Activated naive CD8-positive, alpha-beta T cell (primary cell): ENCODE data around the gene ATP6V0D1.

Experiments used
- H3K27ac Mint-ChIP-seq: one replicate; pipeline ENCODE4 v1.8.0; 2021; ENCODE audit warnings: mixed read lengths
- H3K27me3 Mint-ChIP-seq: one replicate; pipeline ENCODE4 v1.8.0; 2021; ENCODE audit warnings: mixed read lengths
- H3K36me3 Mint-ChIP-seq: one replicate; pipeline ENCODE4 v1.8.0; 2021; ENCODE audit warnings: mixed read lengths
- H3K4me1 Mint-ChIP-seq: one replicate; pipeline ENCODE4 v1.8.0; 2021; ENCODE audit warnings: low read depth, mixed read lengths
- H3K4me3 Mint-ChIP-seq: one replicate; pipeline ENCODE4 v1.8.0; 2021; ENCODE audit warnings: mild to moderate bottlenecking, mixed read lengths
- H3K9me3 Mint-ChIP-seq: one replicate; pipeline ENCODE4 v1.8.0; 2021; ENCODE audit warnings: low read depth, mixed read lengths

The ATP6V0D1 gene

GRCh38 chr16:67480833-67481560, at the start of gene ATP6V0D1:
Gene ATP6V0D1 (minus strand): TSS chr16:67481157. CDS start chr16:67481086, 71 bp downstream.
- Mint-ChIP-seq H3K4me1 (peaks cover 42% of the 10 kb centered on the region), H3K36me3 (no peaks in the 10 kb centered on the region), H3K27me3 (no peaks in the 10 kb centered on the region), H3K27ac (peak within 1 kb of the TSS; percentile 98), H3K4me3 (peak within 1 kb of the TSS; percentile 99), H3K9me3 (no peaks in the 10 kb centered on the region)

GRCh38 chr16:67530013-67530939, 49.3 kb upstream of the ATP6V0D1 start:
- H3K9me3 Mint-ChIP-seq: no peaks in the 10 kb centered on the region
- peak overlapping the region; percentile 86 for H3K4me3 Mint-ChIP-seq
- peaks cover 2% of the 10 kb centered on the region for H3K27me3 Mint-ChIP-seq
- H3K27ac Mint-ChIP-seq: no peak overlapping the region
- no peaks in the 10 kb centered on the region for H3K36me3 Mint-ChIP-seq
- peaks cover 19% of the 10 kb centered on the region for H3K4me1 Mint-ChIP-seq

GRCh38 chr16:67529582-67530012, 48.6 kb upstream of the ATP6V0D1 start:
- peaks cover 19% of the 10 kb centered on the region for H3K4me1 Mint-ChIP-seq
- no peaks in the 10 kb centered on the region for H3K36me3 Mint-ChIP-seq
- H3K9me3 Mint-ChIP-seq: no peaks in the 10 kb centered on the region
- peak overlapping the region; percentile 86 for H3K4me3 Mint-ChIP-seq
- H3K27ac Mint-ChIP-seq: no peak overlapping the region
- H3K27me3 Mint-ChIP-seq: peaks cover 2% of the 10 kb centered on the region

- H3K36me3 Mint-ChIP-seq: no peaks in the 10 kb centered on the region
- H3K27ac Mint-ChIP-seq: no peak overlapping the region
- peak overlapping the region; percentile 86 for H3K4me3 Mint-ChIP-seq
- H3K27me3 Mint-ChIP-seq: peaks cover 2% of the 10 kb centered on the region
- H3K9me3 Mint-ChIP-seq: no peaks in the 10 kb centered on the region
- peaks cover 19% of the 10 kb centered on the region for H3K4me1 Mint-ChIP-seq
These were observed 48.1 kb upstream of the ATP6V0D1 start for GRCh38 chr16:67528870-67529581.

GRCh38 chr16:67528222-67528869, 47.4 kb upstream of the ATP6V0D1 start, which contains the start of gene RIPOR1:
Gene RIPOR1 (plus strand): TSS chr16:67528829. CDS start chr16:67538447, 9,618 bp downstream.
- Mint-ChIP-seq H3K4me1 (peaks cover 19% of the 10 kb centered on the region), H3K27ac (no peak within 1 kb of the TSS), H3K36me3 (no peaks in the 10 kb centered on the region), H3K27me3 (peaks cover 2% of the 10 kb centered on the region), H3K4me3 (peak within 1 kb of the TSS; percentile 86), H3K9me3 (no peaks in the 10 kb centered on the region)

GRCh38 chr16:67526149-67526791, 45.3 kb upstream of the ATP6V0D1 start:
- Mint-ChIP-seq H3K4me1 (peaks cover 23% of the 10 kb centered on the region), H3K27ac (no peak overlapping the region), H3K36me3 (no peaks in the 10 kb centered on the region), H3K27me3 (peaks cover 2% of the 10 kb centered on the region), H3K4me3 (no peak overlapping the region), H3K9me3 (no peaks in the 10 kb centered on the region)

GRCh38 chr16:67525176-67525860, 44.4 kb upstream of the ATP6V0D1 start:
- Mint-ChIP-seq H3K27ac (no peak overlapping the region), H3K9me3 (no peaks in the 10 kb centered on the region), H3K4me1 (peaks cover 19% of the 10 kb centered on the region)

GRCh38 chr16:67521095-67521804, 40.3 kb upstream of the ATP6V0D1 start:
- Mint-ChIP-seq H3K27me3 (no peaks in the 10 kb centered on the region), H3K4me1 (peaks cover 34% of the 10 kb centered on the region), H3K9me3 (no peaks in the 10 kb centered on the region), H3K4me3 (peak overlapping the region; percentile 92), H3K27ac (peak overlapping the region; percentile 96), H3K36me3 (no peaks in the 10 kb centered on the region)

More at GRCh38 chr16:67525176-67525860, 44.4 kb upstream of the ATP6V0D1 start:
- Mint-ChIP-seq H3K36me3 (no peaks in the 10 kb centered on the region), H3K4me3 (no peak overlapping the region), H3K27me3 (peaks cover 2% of the 10 kb centered on the region)

- peaks cover 37% of the 10 kb centered on the region for H3K4me1 Mint-ChIP-seq
- no peaks in the 10 kb centered on the region for H3K27me3 Mint-ChIP-seq
- no peak overlapping the region for H3K4me3 Mint-ChIP-seq
- no peaks in the 10 kb centered on the region for H3K36me3 Mint-ChIP-seq
- no peak overlapping the region for H3K27ac Mint-ChIP-seq
- no peaks in the 10 kb centered on the region for H3K9me3 Mint-ChIP-seq
These were observed 38.3 kb upstream of the ATP6V0D1 start for GRCh38 chr16:67519242-67519641.

GRCh38 chr16:67518676-67519075, 37.7 kb upstream of the ATP6V0D1 start:
- H3K9me3 Mint-ChIP-seq: no peaks in the 10 kb centered on the region
- no peaks in the 10 kb centered on the region for H3K36me3 Mint-ChIP-seq
- peaks cover 37% of the 10 kb centered on the region for H3K4me1 Mint-ChIP-seq
- H3K27ac Mint-ChIP-seq: peak overlapping the region; percentile 58
- H3K27me3 Mint-ChIP-seq: no peaks in the 10 kb centered on the region
- H3K4me3 Mint-ChIP-seq: peak overlapping the region; percentile 42

GRCh38 chr16:67517661-67518423, 36.9 kb upstream of the ATP6V0D1 start:
- H3K4me3 Mint-ChIP-seq: no peak overlapping the region
- H3K4me1 Mint-ChIP-seq: peaks cover 35% of the 10 kb centered on the region
- H3K9me3 Mint-ChIP-seq: no peaks in the 10 kb centered on the region
- H3K27ac Mint-ChIP-seq: no peak overlapping the region
- no peaks in the 10 kb centered on the region for H3K36me3 Mint-ChIP-seq
- H3K27me3 Mint-ChIP-seq: no peaks in the 10 kb centered on the region

- Mint-ChIP-seq H3K9me3 (no peaks in the 10 kb centered on the region), H3K36me3 (no peaks in the 10 kb centered on the region), H3K27me3 (no peaks in the 10 kb centered on the region), H3K4me3 (no peak overlapping the region), H3K4me1 (peaks cover 34% of the 10 kb centered on the region), H3K27ac (no peak overlapping the region)
These were observed 36.1 kb upstream of the ATP6V0D1 start for GRCh38 chr16:67517155-67517445.
